Breast epithelium (tissue), 4 donors: ENCODE results near the gene CHD6. TPM values are rescaled to one million over a fixed set of nuclear protein-coding genes. Genes with fewer than 3 reads are reported as not detected.

Source experiments
- DNase-seq, 2 donors: peaks; one replicate each; pipeline ENCODE4 v3.0.0-alpha.2; 2019; ENCODE audit warnings: low spot score in 2 of 2
- H3K27ac ChIP-seq, 2 donors: fragments of 200-600 bp; sonication (generic) in 1 of 2; one replicate each; pipeline ENCODE4 v1.5.1; 2016 to 2019; ENCODE audit warnings: mild to moderate bottlenecking in 1 of 2
- H3K27me3 ChIP-seq, 2 donors: fragments of 200-600 bp; sonication (generic) in 1 of 2; one replicate each; pipeline versions ENCODE4 v1.5.1 to v1.6.0; 2017 to 2019; ENCODE audit warnings: control low read depth in 1 of 2, mild to moderate bottlenecking in 1 of 2
- H3K36me3 ChIP-seq: fragments of 200-600 bp; one replicate; pipeline ENCODE4 v1.5.1; 2019
- H3K4me1 ChIP-seq, 2 donors: fragments of 200-600 bp; sonication (generic); one replicate each; pipeline ENCODE4 v1.5.1; 2016 to 2019; ENCODE audit warnings: control low read depth in 1 of 2
- H3K4me3 ChIP-seq, 3 donors: fragments of 200-600 bp; sonication (generic); 1 replicate in 2 of 3; 2 replicates in 1 of 3; pipeline ENCODE4 v1.5.1; 2016 to 2019; ENCODE audit warnings: mild to moderate bottlenecking in 3 of 3, moderate library complexity in 2 of 3
- H3K9me3 ChIP-seq, 2 donors: fragments of 200-600 bp; sonication (generic) in 1 of 2; one replicate each; pipeline ENCODE4 v1.5.1; 2016 to 2019; ENCODE audit warnings: control low read depth in 1 of 2
- CTCF ChIP-seq, 3 donors: fragments of 450-650 bp; IDR thresholded peaks; one replicate each; pipeline ENCODE4 v1.5.1; 2016 to 2017; ENCODE audit warnings: antibody characterized with exemption in 3 of 3, mild to moderate bottlenecking in 3 of 3, moderate library complexity in 3 of 3
- POLR2A ChIP-seq: fragments of 450-650 bp; IDR thresholded peaks from one replicate; pipeline ENCODE4 v1.6.1; 2016; ENCODE audit warnings: antibody characterized with exemption, mild to moderate bottlenecking, moderate library complexity
- POLR2AphosphoS5 ChIP-seq, 3 donors: sonication (generic); formaldehyde crosslinking; IDR thresholded peaks; one replicate each; pipeline ENCODE4 v1.6.1; 2017; ENCODE audit warnings: antibody characterized with exemption in 3 of 3
- intact Hi-C: fragments of 100-400 bp; cut with DNase I; formaldehyde crosslinking; loops from one replicate; pipeline ENCODE4 v1.15.1; 2023; ENCODE audit warnings: low total_unique reads
- total RNA-seq, 3 donors: library from RNA; depleted of rRNA; stranded (reverse); fragments of >200 nt; gene quantifications; one replicate each; pipeline ENCODE4 v1.1.0, GENCODE V29; 2016

The CHD6 gene
- total RNA-seq, 3 donors from 2014 or later: 31.4 to 85.8 (median 81.0) TPM

GRCh38 chr20:41358230-41358629 lies 259.9 kb downstream of the CHD6 start:
- Histone ChIP-seq H3K27me3 (no peaks in the 10 kb centered on the region), H3K4me1 (no peaks in the 10 kb centered on the region), H3K4me3 (no peak overlapping the region), H3K36me3 (no peaks in the 10 kb centered on the region), H3K27ac (no peak overlapping the region), H3K9me3 (no peaks in the 10 kb centered on the region)
- no peak for DNase-seq
- intact Hi-C loops: no loop called here
- TF ChIP-seq POLR2A: no peak
- TF ChIP-seq POLR2AphosphoS5 (IDR thresholded peaks at IDR 0.05): no peak
- TF ChIP-seq CTCF (IDR thresholded peaks at IDR 0.05): no peak

- no peak for TF ChIP-seq CTCF (IDR thresholded peaks at IDR 0.05)
- TF ChIP-seq POLR2A: no peak
- TF ChIP-seq POLR2AphosphoS5 (IDR thresholded peaks at IDR 0.05): no peak
- Histone ChIP-seq H3K4me1 (no peaks in the 10 kb centered on the region), H3K27me3 (no peaks in the 10 kb centered on the region), H3K36me3 (no peaks in the 10 kb centered on the region), H3K4me3 (no peak overlapping the region), H3K9me3 (no peaks in the 10 kb centered on the region), H3K27ac (no peak overlapping the region)
- no peak for DNase-seq
- intact Hi-C loops: no loop called here
These were observed 260.6 kb downstream of the CHD6 start for GRCh38 chr20:41357424-41358163.

GRCh38 chr20:41356951-41357350 lies 261.2 kb downstream of the CHD6 start:
- Histone ChIP-seq H3K4me1 (no peaks in the 10 kb centered on the region), H3K36me3 (no peaks in the 10 kb centered on the region), H3K9me3 (no peaks in the 10 kb centered on the region), H3K4me3 (no peak overlapping the region), H3K27ac (no peak overlapping the region), H3K27me3 (no peaks in the 10 kb centered on the region)
- DNase-seq: no peak
- intact Hi-C loops: no loop called here
- no peak for TF ChIP-seq CTCF (IDR thresholded peaks at IDR 0.05)
- TF ChIP-seq POLR2AphosphoS5 (IDR thresholded peaks at IDR 0.05): no peak
- TF ChIP-seq POLR2A: no peak

GRCh38 chr20:41355598-41356203 lies 262.5 kb downstream of the CHD6 start:
- Histone ChIP-seq H3K36me3 (no peaks in the 10 kb centered on the region), H3K4me1 (no peaks in the 10 kb centered on the region), H3K9me3 (no peaks in the 10 kb centered on the region), H3K4me3 (no peak overlapping the region), H3K27me3 (no peaks in the 10 kb centered on the region), H3K27ac (no peak overlapping the region)
- TF ChIP-seq POLR2A: no peak
- TF ChIP-seq POLR2AphosphoS5 (IDR thresholded peaks at IDR 0.05): no peak
- TF ChIP-seq CTCF (IDR thresholded peaks at IDR 0.05): no peak
- intact Hi-C loops: no loop called here
- DNase-seq: no peak

- no peak for TF ChIP-seq POLR2AphosphoS5 (IDR thresholded peaks at IDR 0.05)
- TF ChIP-seq POLR2A: no peak
- no peak for TF ChIP-seq CTCF (IDR thresholded peaks at IDR 0.05)
- Histone ChIP-seq H3K4me1 (no peaks in the 10 kb centered on the region), H3K4me3 (no peak overlapping the region), H3K27me3 (no peaks in the 10 kb centered on the region), H3K9me3 (no peaks in the 10 kb centered on the region), H3K27ac (no peak overlapping the region), H3K36me3 (peaks cover 2% of the 10 kb centered on the region)
- intact Hi-C loops: no loop called here
- no peak for DNase-seq
These were observed 263.0 kb downstream of the CHD6 start for GRCh38 chr20:41355192-41355591.
